MCF 10A (cell line): ENCODE results near the gene SRD5A1. TPM values are rescaled to one million over a fixed set of nuclear protein-coding genes. Genes with fewer than 3 reads are reported as not detected.
A peak's percentile ranks its signal among the peaks of the same experiment; 100 is the strongest.

Experiments
- BruUV-seq: library from RNA; stranded (reverse); fragments of 400-500 nt; replicated peaks from 2 replicates; lab custom pipeline; 2021; lab: Mats Ljungman, UMichigan
- CTCF ChIA-PET: fragments of 300-600 bp; sonication (Branson Sonifier 250); formaldehyde crosslinking; extraction: SDS; loops from one replicate; lab custom pipeline; 2021; ENCODE audit warnings: antibody characterized with exemption, inconsistent platforms; lab: Yijun Ruan, JAX
- POLR2A ChIA-PET: fragments of 300-600, 350-650 bp; sonication (Branson Sonifier 250); formaldehyde crosslinking; extraction: SDS; loops from one replicate; lab custom pipeline; 2020; ENCODE audit warnings: antibody characterized with exemption, inconsistent platforms; lab: Yijun Ruan, JAX
- DNase-seq: peaks from one replicate; pipeline ENCODE4 v3.0.0-alpha.2; 2018; ENCODE audit not compliant: unreplicated experiment
- H3K27ac Mint-ChIP-seq: one replicate; pipeline ENCODE4 v1.8.0; 2022; ENCODE audit warnings: mild to moderate bottlenecking, low read depth, mixed read lengths; ENCODE audit not compliant: unreplicated experiment
- H3K27me3 Mint-ChIP-seq: one replicate; pipeline ENCODE4 v1.8.0; 2022; ENCODE audit warnings: mixed read lengths; ENCODE audit not compliant: insufficient read depth, unreplicated experiment
- H3K36me3 Mint-ChIP-seq: one replicate; pipeline ENCODE4 v1.8.0; 2022; ENCODE audit warnings: mild to moderate bottlenecking, moderate library complexity, mixed read lengths; ENCODE audit not compliant: insufficient read depth, unreplicated experiment
- H3K4me1 Mint-ChIP-seq: one replicate; pipeline ENCODE4 v1.8.0; 2022; ENCODE audit warnings: mixed read lengths; ENCODE audit not compliant: insufficient read depth, unreplicated experiment
- H3K4me3 Mint-ChIP-seq: one replicate; pipeline ENCODE4 v1.8.0; 2022; ENCODE audit warnings: mild to moderate bottlenecking, moderate library complexity, mixed read lengths; ENCODE audit not compliant: unreplicated experiment
- H3K9me3 Mint-ChIP-seq: one replicate; pipeline ENCODE4 v1.8.0; 2022; ENCODE audit warnings: mixed read lengths; ENCODE audit not compliant: unreplicated experiment
- CTCF ChIP-seq: fragments of 200-600 bp; IDR thresholded peaks from one replicate; pipeline ENCODE4 v1.8.0; 2022; ENCODE audit warnings: antibody characterized with exemption, mild to moderate bottlenecking; ENCODE audit not compliant: unreplicated experiment
- intact Hi-C: fragments of 100-400 bp; cut with micrococcal nuclease; formaldehyde crosslinking; loops from 2 replicates; pipeline ENCODE4 v1.14.1; 2022
- total RNA-seq: library from RNA; stranded (reverse); gene quantifications from 2 replicates; pipeline ENCODE4 v1.2.3, GENCODE V29; 2022

SRD5A1 gene
- total RNA-seq, 1 experiment from 2014 or later: 12.4 TPM

GRCh38 chr5:6590581-6590980 is 42.7 kb upstream of the SRD5A1 start:
- DNase-seq: no peak
- intact Hi-C loops: no loop called here
- H3K27me3 Mint-ChIP-seq: peaks cover 16% of the 10 kb centered on the region
- H3K4me1 Mint-ChIP-seq: peaks cover 12% of the 10 kb centered on the region
- no peak for TF ChIP-seq CTCF
- no peaks in the 10 kb centered on the region for H3K36me3 Mint-ChIP-seq
- ChIA-PET CTCF (interaction anchor here (0.6 kb wide), 1 partner anchor 1005 kb away, joined by 3 read pairs; no protein-coding TSS in a partner anchor), POLR2A (no interaction called here)
- no peaks in the 10 kb centered on the region for H3K9me3 Mint-ChIP-seq
- no peak overlapping the region for H3K4me3 Mint-ChIP-seq
- H3K27ac Mint-ChIP-seq: no peak overlapping the region
- BruUV-seq: no TSS peak

GRCh38 chr5:6591671-6592288 is 41.5 kb upstream of the SRD5A1 start:
- intact Hi-C loops: no loop called here
- CTCF ChIA-PET: interaction anchor here (1.1 kb wide), 1 partner anchor 1088 kb away, joined by 3 read pairs; no protein-coding TSS in a partner anchor
- no peaks in the 10 kb centered on the region for H3K36me3 Mint-ChIP-seq

GRCh38 chr5:6592601-6593000 is 40.6 kb upstream of the SRD5A1 start:
- TF ChIP-seq CTCF: no peak
- Mint-ChIP-seq H3K4me1 (peaks cover 12% of the 10 kb centered on the region), H3K27ac (peak overlapping the region; percentile 42), H3K36me3 (peaks cover 8% of the 10 kb centered on the region), H3K27me3 (no peaks in the 10 kb centered on the region), H3K9me3 (no peaks in the 10 kb centered on the region), H3K4me3 (no peak overlapping the region)
- BruUV-seq: no TSS peak
- ChIA-PET POLR2A (interaction anchor here (1.0 kb wide), 1 partner anchor 39 kb away, joined by 3 read pairs; no protein-coding TSS in a partner anchor), CTCF (interaction anchor here (0.6 kb wide), 1 partner anchor 61 kb away, joined by 3 read pairs; no protein-coding TSS in a partner anchor)
- peak; percentile 42 for DNase-seq
- intact Hi-C loops: no loop called here

More at GRCh38 chr5:6591671-6592288, 41.5 kb upstream of the SRD5A1 start:
- H3K4me3 Mint-ChIP-seq: no peak overlapping the region
- peaks cover 6% of the 10 kb centered on the region for H3K27me3 Mint-ChIP-seq
- POLR2A ChIA-PET: no interaction called here
- no peak for DNase-seq
- H3K27ac Mint-ChIP-seq: no peak overlapping the region
- H3K4me1 Mint-ChIP-seq: peaks cover 12% of the 10 kb centered on the region
- H3K9me3 Mint-ChIP-seq: no peaks in the 10 kb centered on the region
- no peak for TF ChIP-seq CTCF
- no TSS peak for BruUV-seq

- BruUV-seq: no TSS peak
- Mint-ChIP-seq H3K9me3 (no peaks in the 10 kb centered on the region), H3K4me3 (no peak overlapping the region), H3K27ac (no peak overlapping the region), H3K4me1 (peaks cover 12% of the 10 kb centered on the region), H3K27me3 (no peaks in the 10 kb centered on the region), H3K36me3 (peaks cover 16% of the 10 kb centered on the region)
- POLR2A ChIA-PET: interaction anchor here (1.0 kb wide), 1 partner anchor 38 kb away, joined by 3 read pairs; no protein-coding TSS in a partner anchor
- DNase-seq: peak; percentile 20
- CTCF ChIA-PET: interaction anchor here (0.6 to 1.2 kb wide), 3 partner anchors 19 to 1701 kb away, joined by 3 to 4 read pairs (median 3); no protein-coding TSS in a partner anchor
- intact Hi-C loops: no loop called here
- no peak for TF ChIP-seq CTCF
Measured at GRCh38 chr5:6593148-6594016, 39.9 kb upstream of the SRD5A1 start.
